HepG2 (cell line): ENCODE results near the gene ZBTB4. TPM values are rescaled to one million over a fixed set of nuclear protein-coding genes. Genes with fewer than 3 reads are reported as not detected.
A peak's percentile ranks its signal among the peaks of the same experiment; 100 is the strongest.

Experiments used
- AGO1 ChIP-seq: fragments of 200-400 bp; formaldehyde crosslinking; IDR thresholded peaks from 2 replicates; pipeline ENCODE4 v1.6.1; 2017; ENCODE audit warnings: mild to moderate bottlenecking, low read depth, low read length, moderate library complexity; ENCODE audit not compliant: poor library complexity, severe bottlenecking
- ARID4A ChIP-seq: sonication (generic); formaldehyde crosslinking; IDR thresholded peaks from 2 replicates; pipeline ENCODE4 v1.5.0; 2020; ENCODE audit warnings: mild to moderate bottlenecking, missing genetic modification reagents, borderline replicate concordance
- DZIP1 ChIP-seq: sonication (generic); formaldehyde crosslinking; IDR thresholded peaks from 2 replicates; pipeline ENCODE4 v1.5.0; 2020; ENCODE audit warnings: mild to moderate bottlenecking, missing genetic modification reagents
- GLMP ChIP-seq: sonication (generic); formaldehyde crosslinking; IDR thresholded peaks from 2 replicates; pipeline ENCODE4 v1.9.0; 2021; ENCODE audit warnings: missing genetic modification reagents, mild to moderate bottlenecking, borderline replicate concordance
- HOXA3 ChIP-seq: sonication (generic); formaldehyde crosslinking; IDR thresholded peaks from 2 replicates; pipeline ENCODE4 v1.5.0; 2020; ENCODE audit warnings: missing genetic modification reagents
- RFX5 ChIP-seq: IDR thresholded peaks from 2 replicates; pipeline ENCODE4 v1.6.1; 2011; ENCODE audit warnings: low read depth, low read length, improper control_type of control experiment
- SCMH1 ChIP-seq: sonication (generic); formaldehyde crosslinking; IDR thresholded peaks from 2 replicates; pipeline ENCODE4 v1.9.0; 2021; ENCODE audit warnings: missing genetic modification reagents, mild to moderate bottlenecking, borderline replicate concordance
- SNAI1 ChIP-seq: sonication (generic); formaldehyde crosslinking; IDR thresholded peaks from 2 replicates; pipeline ENCODE4 v1.5.0; 2020; ENCODE audit warnings: mild to moderate bottlenecking, missing genetic modification reagents, borderline replicate concordance
- TFE3 ChIP-seq: IDR thresholded peaks from 2 replicates; pipeline ENCODE4 v1.6.1; 2016
- ZNF296 ChIP-seq: sonication (generic); formaldehyde crosslinking; conservative IDR thresholded peaks from 2 replicates; pipeline ENCODE4 v1.5.0; 2020; ENCODE audit warnings: mild to moderate bottlenecking, missing genetic modification reagents
- ZNF343 ChIP-seq: sonication (generic); formaldehyde crosslinking; IDR thresholded peaks from 2 replicates; pipeline ENCODE4 v1.4.0; 2020; ENCODE audit warnings: mild to moderate bottlenecking, missing genetic modification reagents
- ZNF484 ChIP-seq: sonication (generic); formaldehyde crosslinking; IDR thresholded peaks from 2 replicates; pipeline ENCODE4 v1.5.1; 2020; ENCODE audit warnings: mild to moderate bottlenecking, low read depth, missing genetic modification reagents, borderline replicate concordance
- ZNF501 ChIP-seq: sonication (generic); formaldehyde crosslinking; IDR thresholded peaks from 2 replicates; pipeline ENCODE4 v1.5.1; 2020; ENCODE audit warnings: mild to moderate bottlenecking, moderate library complexity, missing genetic modification reagents
- ZNF530 ChIP-seq: sonication (generic); formaldehyde crosslinking; IDR thresholded peaks from 2 replicates; pipeline ENCODE4 v1.5.0; 2020; ENCODE audit warnings: low read depth, mild to moderate bottlenecking, missing genetic modification reagents
- ZNF543 ChIP-seq: sonication (generic); formaldehyde crosslinking; IDR thresholded peaks from 2 replicates; pipeline ENCODE4 v1.4.0; 2020; ENCODE audit warnings: mild to moderate bottlenecking, missing genetic modification reagents
- ZNF563 ChIP-seq: sonication (generic); formaldehyde crosslinking; IDR thresholded peaks from 2 replicates; pipeline ENCODE4 v1.8.0; 2022; ENCODE audit warnings: mild to moderate bottlenecking, moderate library complexity, missing genetic modification reagents
- ZNF740 ChIP-seq: sonication (generic); formaldehyde crosslinking; IDR thresholded peaks from 2 replicates; pipeline ENCODE4 v1.4.0; 2020; ENCODE audit warnings: missing genetic modification reagents
- ZSCAN12 ChIP-seq: sonication (generic); formaldehyde crosslinking; IDR thresholded peaks from 2 replicates; pipeline ENCODE4 v1.9.0; 2021; ENCODE audit warnings: mild to moderate bottlenecking, missing genetic modification reagents
- polyA plus RNA-seq, 8 experiments: library from polyadenylated mRNA; depleted of rRNA in 3 of 8; stranded (reverse) in 7 of 8; unstranded in 1 of 8; fragments of >200 nt; fragmentation: Illumina TruSeq in 4 of 8; extraction: Trizol in 4 of 8; gene quantifications; 2 replicates each; pipeline versions ENCODE4 v1.2.1 to v1.2.3, GENCODE V29; 2011 to 2016; ENCODE audit warnings: low read depth in 4 of 8, missing spikeins in 1 of 8, mixed read lengths in 1 of 8; ENCODE audit not compliant: insufficient read depth in 1 of 8
- total RNA-seq, 5 experiments: library from RNA; depleted of rRNA; stranded (reverse); fragments of >200 nt; fragmentation: Illumina TruSeq; extraction: Trizol; gene quantifications; 2 replicates each; pipeline ENCODE4 v1.2.3, GENCODE V29; 2016; ENCODE audit warnings: low read depth in 1 of 5

Gene ZBTB4
- total and polyA plus RNA-seq, 2 of the 13 experiments (the other 11 are each of a cell fraction or from before 2014, with no cell fraction given), result 4.3 to 7.4 TPM

GRCh38 chr17:7439462-7440112 lies 39.8 kb downstream of the ZBTB4 start, which contains the start of gene FGF11 (continued):
- TF ChIP-seq ZNF740 (no peak), ZNF296 (CRISPR knock-in tag) (no peak), RFX5 (no peak), AGO1 (peak; percentile 67), DZIP1 (CRISPR knock-in tag) (no peak), ZNF563 (CRISPR knock-in tag) (no peak), ARID4A (CRISPR knock-in tag) (no peak), ZNF343 (CRISPR knock-in tag) (no peak), GLMP (CRISPR knock-in tag) (no peak), ZNF484 (CRISPR knock-in tag) (no peak), SCMH1 (no peak), SNAI1 (CRISPR knock-in tag) (no peak), ZNF530 (CRISPR knock-in tag) (no peak), HOXA3 (CRISPR knock-in tag) (0 out of 2 replicates have a peak, but pooled peaks have one; percentile 22), ZNF501 (no peak), ZNF543 (CRISPR knock-in tag) (no peak), TFE3 (CRISPR knock-in tag) (no peak), ZSCAN12 (CRISPR knock-in tag) (no peak)
